Upper lobe of left lung (tissue), 4 donors: ENCODE data around the gene PTPN1.

Experiments
- CTCF ChIP-seq, 6 experiments: fragments of 450-650 bp in 4 of 6; fragments of 200-600 bp in 2 of 6; sonication (generic) in 2 of 6; IDR thresholded peaks; one replicate each; pipeline ENCODE4 v1.5.1; 2016 to 2019; ENCODE audit warnings: antibody characterized with exemption in 6 of 6
- POLR2A ChIP-seq, 4 donors: fragments of 450-650 bp; IDR thresholded peaks; one replicate each; pipeline ENCODE4 v1.5.1; 2016 to 2017; ENCODE audit warnings: antibody characterized with exemption in 4 of 4, mild to moderate bottlenecking in 2 of 4

GRCh38 chr20:50617022-50617421 lies 106.8 kb downstream of the PTPN1 start:
- no peak for TF ChIP-seq CTCF (IDR thresholded peaks at IDR 0.05)
- no peak for TF ChIP-seq POLR2A (IDR thresholded peaks at IDR 0.05)
